ENCODE data around the gene HOXD12.

- TF ChIP-seq RAD21 (IDR thresholded peaks at IDR 0.05; ENCODE audit: low read depth) (no peak), CTCF (IDR thresholded peaks at IDR 0.05 in 2 of 3, conservative IDR thresholded peaks at IDR 0.05 in 1 of 3; ENCODE audit: borderline replicate concordance in 1 of 3, insufficient read depth in 1 of 3, low read depth in 2 of 3, low read length in 2 of 3) (no peak), ELF1 (IDR thresholded peaks at IDR 0.05; ENCODE audit: borderline replicate concordance, low read depth) (no peak), TCF7L2 (IDR thresholded peaks at IDR 0.05; ENCODE audit: borderline replicate concordance, extremely low read depth, insufficient read depth, insufficient read length) (no peak), ZNF274 (IDR thresholded peaks at IDR 0.05; ENCODE audit: low read depth, low read length) (no peak), EZH2 (IDR thresholded peaks at IDR 0.05) (no peak), MAX (IDR thresholded peaks at IDR 0.05) (no peak), POLR2AphosphoS5 (IDR thresholded peaks at IDR 0.05; ENCODE audit: low read depth, low read length) (no peak), JUND (IDR thresholded peaks at IDR 0.05) (no peak), CBX3 (IDR thresholded peaks at IDR 0.05; ENCODE audit: low read depth) (no peak)
These were observed 24.7 kb downstream of the HOXD12 start for GRCh38 chr2:176124110-176124946.

All from HCT116 (cell line).